HepG2 (cell line): ENCODE data around the gene AUH. TPM values are rescaled to one million over a fixed set of nuclear protein-coding genes. Genes with fewer than 3 reads are reported as not detected.

Experiments
- CREM ChIP-seq, 2 experiments: sonication (generic) in 1 of 2; formaldehyde crosslinking in 1 of 2; IDR thresholded peaks; 2 replicates each; pipeline versions ENCODE4 v1.4.0 to v1.6.1; 2016 to 2020; ENCODE audit warnings: antibody characterized with exemption in 1 of 2, mild to moderate bottlenecking in 1 of 2, missing genetic modification reagents in 1 of 2
- DZIP1 ChIP-seq: sonication (generic); formaldehyde crosslinking; IDR thresholded peaks from 2 replicates; pipeline ENCODE4 v1.5.0; 2020; ENCODE audit warnings: mild to moderate bottlenecking, missing genetic modification reagents
- GMEB2 ChIP-seq: IDR thresholded peaks from 2 replicates; pipeline ENCODE4 v1.6.1; 2016; ENCODE audit warnings: missing biosample characterization, missing genetic modification reagents, low read depth
- HNRNPLL ChIP-seq: fragments of 200-400 bp; formaldehyde crosslinking; IDR thresholded peaks from 2 replicates; pipeline ENCODE4 v1.6.1; 2017; ENCODE audit warnings: mild to moderate bottlenecking, low read depth, low read length; ENCODE audit not compliant: poor library complexity, severe bottlenecking
- KLF6 ChIP-seq: IDR thresholded peaks from 2 replicates; pipeline ENCODE4 v1.8.0; 2016; ENCODE audit warnings: missing biosample characterization, missing genetic modification reagents
- NCOA2 ChIP-seq: sonication (generic); formaldehyde crosslinking; IDR thresholded peaks from 2 replicates; pipeline ENCODE4 v1.8.0; 2022; ENCODE audit warnings: inconsistent platforms
- SALL1 ChIP-seq: sonication (generic); formaldehyde crosslinking; IDR thresholded peaks from 2 replicates; pipeline ENCODE4 v1.8.0; 2022; ENCODE audit warnings: mild to moderate bottlenecking, missing genetic modification reagents
- TCF7L2 ChIP-seq: IDR thresholded peaks from 2 replicates; pipeline ENCODE4 v1.6.1; 2011; ENCODE audit warnings: mild to moderate bottlenecking, low read depth, low read length, moderate library complexity
- ZC3H4 ChIP-seq: sonication (generic); formaldehyde crosslinking; IDR thresholded peaks from 2 replicates; pipeline ENCODE4 v1.4.0; 2020; ENCODE audit warnings: missing genetic modification reagents, borderline replicate concordance
- ZFP41 ChIP-seq: sonication (generic); formaldehyde crosslinking; IDR thresholded peaks from 2 replicates; pipeline ENCODE4 v1.4.0; 2020; ENCODE audit warnings: mild to moderate bottlenecking, missing genetic modification reagents, borderline replicate concordance
- ZMAT3 ChIP-seq: sonication (generic); formaldehyde crosslinking; conservative IDR thresholded peaks from 2 replicates; pipeline ENCODE4 v1.7.0; 2021; ENCODE audit warnings: missing genetic modification reagents
- ZNF121 ChIP-seq: sonication (generic); formaldehyde crosslinking; IDR thresholded peaks from 2 replicates; pipeline ENCODE4 v1.5.0; 2020; ENCODE audit warnings: mild to moderate bottlenecking, missing genetic modification reagents
- ZNF589 ChIP-seq: sonication (generic); formaldehyde crosslinking; conservative IDR thresholded peaks from 2 replicates; pipeline ENCODE4 v1.8.0; 2022; ENCODE audit warnings: mild to moderate bottlenecking, moderate library complexity, missing genetic modification reagents
- ZNF607 ChIP-seq: sonication (generic); formaldehyde crosslinking; IDR thresholded peaks from 2 replicates; pipeline ENCODE4 v1.5.1; 2020; ENCODE audit warnings: missing genetic modification reagents, mild to moderate bottlenecking, borderline replicate concordance
- ZSCAN20 ChIP-seq: sonication (generic); formaldehyde crosslinking; IDR thresholded peaks from 2 replicates; pipeline ENCODE4 v1.4.0; 2020; ENCODE audit warnings: missing genetic modification reagents, mild to moderate bottlenecking, borderline replicate concordance
- polyA plus RNA-seq, 8 experiments: library from polyadenylated mRNA; depleted of rRNA in 3 of 8; stranded (reverse) in 7 of 8; unstranded in 1 of 8; fragments of >200 nt; fragmentation: Illumina TruSeq in 4 of 8; extraction: Trizol in 4 of 8; gene quantifications; 2 replicates each; pipeline versions ENCODE4 v1.2.1 to v1.2.3, GENCODE V29; 2011 to 2016; ENCODE audit warnings: low read depth in 4 of 8, missing spikeins in 1 of 8, mixed read lengths in 1 of 8; ENCODE audit not compliant: insufficient read depth in 1 of 8
- total RNA-seq, 5 experiments: library from RNA; depleted of rRNA; stranded (reverse); fragments of >200 nt; fragmentation: Illumina TruSeq; extraction: Trizol; gene quantifications; 2 replicates each; pipeline ENCODE4 v1.2.3, GENCODE V29; 2016; ENCODE audit warnings: low read depth in 1 of 5
- TF ChIP-seq, protein P1 (sequence below): IDR thresholded peaks from 2 replicates; pipeline ENCODE4 v1.6.1; 2016; ENCODE audit warnings: low read depth, borderline replicate concordance

Gene AUH
- total and polyA plus RNA-seq, 2 of the 13 experiments (the other 11 are each of a cell fraction or from before 2014, with no cell fraction given): 25.8 to 31.9 TPM

DNA sequence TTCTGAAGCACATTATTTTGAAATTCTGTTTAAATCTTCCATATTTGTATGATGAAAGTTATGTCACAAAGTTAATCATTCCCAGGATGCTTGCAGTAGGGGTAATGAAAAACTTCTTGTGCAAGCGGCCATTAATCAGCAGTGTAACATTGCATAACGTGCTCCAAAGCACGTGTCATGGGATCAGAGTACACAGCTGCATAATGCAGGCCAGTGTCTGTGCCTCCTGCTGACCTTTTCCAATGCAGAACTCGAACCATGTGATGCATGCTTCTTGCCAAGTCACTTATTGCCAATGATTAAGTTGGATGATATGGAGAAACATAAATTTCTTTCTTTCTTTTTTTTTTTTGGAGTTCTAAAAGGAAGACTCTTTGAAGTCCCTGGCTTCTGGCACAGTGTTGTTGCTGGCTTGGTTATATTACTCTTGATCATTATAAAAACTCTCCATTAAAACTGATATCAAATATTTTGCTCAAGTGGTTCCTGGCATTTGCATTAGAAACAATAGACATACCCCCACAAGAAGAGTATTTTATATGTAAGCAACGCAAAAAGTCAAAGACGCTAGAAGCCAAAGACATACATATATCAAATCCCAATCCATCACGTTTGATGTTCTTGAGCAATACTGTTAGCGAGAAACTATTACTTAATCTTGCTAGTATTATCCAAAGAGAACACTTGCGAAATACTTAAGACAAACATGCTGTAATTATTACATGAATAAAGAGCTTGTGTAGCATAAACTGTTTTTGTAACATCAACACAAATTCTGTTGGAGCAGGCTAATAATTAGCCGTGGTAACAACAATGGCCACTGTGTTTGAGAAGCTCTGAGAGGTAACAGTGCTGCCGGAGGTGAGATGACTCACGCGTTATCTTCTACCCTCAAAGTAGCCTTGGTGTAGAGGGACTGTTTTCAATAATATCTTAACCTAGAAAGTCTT is 164.2 kb downstream of the AUH start (continued):
- TF ChIP-seq DZIP1 (CRISPR knock-in tag): no peak
- peak; percentile 99 for TF ChIP-seq NCOA2 (CRISPR knock-in tag)
- peak; percentile 72 for TF ChIP-seq TCF7L2
- no peak for TF ChIP-seq ZFP41 (CRISPR knock-in tag)
- TF ChIP-seq ZNF589 (CRISPR knock-in tag): peak; percentile 86
- TF ChIP-seq ZC3H4: peak; percentile 96; the same call in 1 of the 2 replicates
- TF ChIP-seq GMEB2 (CRISPR knock-in tag): peak; percentile 64; the same call in 1 of the 2 replicates
- peak; percentile 87 for TF ChIP-seq CREM (IDR thresholded peaks at IDR 0.05)
- no peak for TF ChIP-seq CREM (CRISPR knock-in tag; IDR thresholded peaks at IDR 0.05)
- peak; percentile 77; the same call in 1 of the 2 replicates for TF ChIP-seq ZNF607
- 0 out of 2 replicates have a peak, but pooled peaks have one; percentile 51 for TF ChIP-seq KLF6
- TF ChIP-seq ZMAT3 (CRISPR knock-in tag): 0 out of 2 replicates have a peak, but pooled peaks have one; percentile 54
- TF ChIP-seq SALL1 (CRISPR knock-in tag): peak; percentile 100
- no peak; the same call in 1 of the 2 replicates for TF ChIP-seq ZSCAN20 (CRISPR knock-in tag)
- TF ChIP-seq ZNF121 (CRISPR knock-in tag): no peak
- no peak for TF ChIP-seq HNRNPLL
- TF ChIP-seq, protein P1, sequence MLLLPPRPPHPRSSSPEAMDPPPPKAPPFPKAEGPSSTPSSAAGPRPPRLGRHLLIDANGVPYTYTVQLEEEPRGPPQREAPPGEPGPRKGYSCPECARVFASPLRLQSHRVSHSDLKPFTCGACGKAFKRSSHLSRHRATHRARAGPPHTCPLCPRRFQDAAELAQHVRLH: peak; percentile 90; the same call in 1 of the 2 replicates
